K562 (cell line): Measurements from ENCODE around the gene GAS2L1. TPM values are rescaled to one million over a fixed set of nuclear protein-coding genes. Genes with fewer than 3 reads are reported as not detected.

Experiments used
- ESRRB ChIP-seq: fragments of 250-450 bp; sonication (Bioruptor Pico); IDR thresholded peaks from 2 replicates; pipeline ENCODE4 v1.5.0; 2020; ENCODE audit warnings: mild to moderate bottlenecking, moderate library complexity, borderline replicate concordance
- HEY1 ChIP-seq: fragments of 250-450 bp; sonication (Bioruptor Pico); IDR thresholded peaks from 2 replicates; pipeline ENCODE4 v1.5.0; 2020; ENCODE audit warnings: mild to moderate bottlenecking, moderate library complexity, borderline replicate concordance
- MAFF ChIP-seq: IDR thresholded peaks from 2 replicates; pipeline ENCODE4 v1.6.1; 2012; ENCODE audit warnings: low read length, improper control_type of control experiment
- ZC3H11A ChIP-seq: IDR thresholded peaks from 2 replicates; pipeline ENCODE4 v1.6.1; 2012; ENCODE audit warnings: low read depth, low read length, improper control_type of control experiment
- ZNF274 ChIP-seq: IDR thresholded peaks from 2 replicates; pipeline ENCODE4 v1.6.1; 2011; ENCODE audit warnings: low read depth, mild to moderate bottlenecking, low read length, moderate library complexity, borderline replicate concordance
- ZNF408 ChIP-seq: fragments of 250-450 bp; sonication (Bioruptor Pico); IDR thresholded peaks from 2 replicates; pipeline ENCODE4 v1.4.0; 2020; ENCODE audit warnings: low read depth, mild to moderate bottlenecking, moderate library complexity
- polyA plus RNA-seq, 8 experiments: library from polyadenylated mRNA; depleted of rRNA in 4 of 8; stranded (reverse) in 5 of 8; unstranded in 3 of 8; fragments of >200 nt; fragmentation: Nextera tagmentation in 2 of 8; fragmentation: Illumina TruSeq in 1 of 8; extraction: Ambion mirVana in 2 of 8; extraction: Trizol in 1 of 8; gene quantifications; 2 replicates each; pipeline versions ENCODE4 v1.2.1 to v1.2.3, GENCODE V29; 2011 to 2014; ENCODE audit warnings: inconsistent platforms in 1 of 8, missing spikeins in 1 of 8
- total RNA-seq, 7 experiments: library from RNA; depleted of rRNA in 6 of 7; stranded (reverse); fragments of >200 nt in 6 of 7; fragmentation: Illumina TruSeq in 2 of 7; extraction: Trizol in 2 of 7; gene quantifications; 2 replicates each; pipeline versions ENCODE4 v1.2.1 to v1.2.3, GENCODE V29; 2011 to 2021; ENCODE audit warnings: low replicate concordance in 1 of 7
- TF ChIP-seq, protein P1 (sequence below): fragments of 450-650 bp; IDR thresholded peaks from 2 replicates; pipeline ENCODE4 v1.6.1; 2014; ENCODE audit warnings: low read depth, mild to moderate bottlenecking, moderate library complexity, borderline replicate concordance
- TF ChIP-seq, protein P2 (sequence below): fragments of 250-450 bp; sonication (Bioruptor Pico); IDR thresholded peaks from 2 replicates; pipeline ENCODE4 v1.9.0; 2021; ENCODE audit warnings: mild to moderate bottlenecking, inconsistent platforms

The GAS2L1 gene
- total and polyA plus RNA-seq, 9 of the 15 experiments (the other 6 are each of a cell fraction or from before 2014, with no cell fraction given): 0.56 to 19.7 (median 3.2) TPM

DNA sequence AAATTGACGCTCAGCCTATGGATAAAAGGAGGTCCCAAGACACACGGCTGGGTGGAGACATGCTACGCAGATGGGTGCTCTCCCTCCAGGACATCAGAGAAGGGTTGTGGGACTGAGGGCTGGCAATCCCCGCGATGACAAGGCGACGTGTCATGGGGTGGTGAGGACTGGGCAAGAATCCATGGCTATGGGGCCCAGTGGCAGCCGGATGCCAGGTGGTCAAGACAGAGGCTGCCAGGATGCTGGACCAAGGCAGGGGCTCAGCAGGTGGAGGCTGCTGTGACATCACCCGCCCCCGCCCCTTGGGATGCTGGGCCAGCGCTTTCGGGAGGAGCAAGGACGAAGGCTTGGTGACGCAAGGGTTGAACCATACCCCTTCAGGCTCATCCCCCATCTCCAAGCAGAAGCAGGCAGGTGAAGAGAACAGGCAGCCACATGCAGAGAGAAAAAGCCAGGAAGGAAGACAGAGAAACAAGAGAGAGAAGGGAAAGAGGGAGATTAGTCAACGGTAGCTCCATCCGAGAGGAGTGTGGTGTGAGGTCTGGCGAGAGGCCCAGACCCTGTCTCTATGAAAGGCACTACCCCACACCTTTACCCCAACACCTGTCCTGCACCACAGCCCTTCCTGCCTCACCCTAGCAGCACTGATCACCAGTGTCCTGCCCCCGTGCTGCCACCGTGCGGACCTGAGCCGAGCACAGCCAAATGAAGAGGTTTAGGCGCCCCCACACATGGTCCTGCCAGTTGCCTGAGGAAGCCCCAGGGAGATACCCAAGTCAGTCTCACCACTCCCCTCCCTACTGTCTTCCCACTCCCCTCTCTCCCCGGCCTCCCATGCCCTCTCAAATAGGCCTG lies 33.2 kb downstream of the GAS2L1 start (continued):
- TF ChIP-seq, protein P1, sequence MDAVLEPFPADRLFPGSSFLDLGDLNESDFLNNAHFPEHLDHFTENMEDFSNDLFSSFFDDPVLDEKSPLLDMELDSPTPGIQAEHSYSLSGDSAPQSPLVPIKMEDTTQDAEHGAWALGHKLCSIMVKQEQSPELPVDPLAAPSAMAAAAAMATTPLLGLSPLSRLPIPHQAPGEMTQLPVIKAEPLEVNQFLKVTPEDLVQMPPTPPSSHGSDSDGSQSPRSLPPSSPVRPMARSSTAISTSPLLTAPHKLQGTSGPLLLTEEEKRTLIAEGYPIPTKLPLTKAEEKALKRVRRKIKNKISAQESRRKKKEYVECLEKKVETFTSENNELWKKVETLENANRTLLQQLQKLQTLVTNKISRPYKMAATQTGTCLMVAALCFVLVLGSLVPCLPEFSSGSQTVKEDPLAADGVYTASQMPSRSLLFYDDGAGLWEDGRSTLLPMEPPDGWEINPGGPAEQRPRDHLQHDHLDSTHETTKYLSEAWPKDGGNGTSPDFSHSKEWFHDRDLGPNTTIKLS: no peak
- TF ChIP-seq ZNF274 (no peak), MAFF (no peak), ESRRB (CRISPR knock-in tag) (no peak), ZC3H11A (no peak), HEY1 (CRISPR knock-in tag) (no peak), ZNF408 (CRISPR knock-in tag) (no peak)
- TF ChIP-seq, protein P2, sequence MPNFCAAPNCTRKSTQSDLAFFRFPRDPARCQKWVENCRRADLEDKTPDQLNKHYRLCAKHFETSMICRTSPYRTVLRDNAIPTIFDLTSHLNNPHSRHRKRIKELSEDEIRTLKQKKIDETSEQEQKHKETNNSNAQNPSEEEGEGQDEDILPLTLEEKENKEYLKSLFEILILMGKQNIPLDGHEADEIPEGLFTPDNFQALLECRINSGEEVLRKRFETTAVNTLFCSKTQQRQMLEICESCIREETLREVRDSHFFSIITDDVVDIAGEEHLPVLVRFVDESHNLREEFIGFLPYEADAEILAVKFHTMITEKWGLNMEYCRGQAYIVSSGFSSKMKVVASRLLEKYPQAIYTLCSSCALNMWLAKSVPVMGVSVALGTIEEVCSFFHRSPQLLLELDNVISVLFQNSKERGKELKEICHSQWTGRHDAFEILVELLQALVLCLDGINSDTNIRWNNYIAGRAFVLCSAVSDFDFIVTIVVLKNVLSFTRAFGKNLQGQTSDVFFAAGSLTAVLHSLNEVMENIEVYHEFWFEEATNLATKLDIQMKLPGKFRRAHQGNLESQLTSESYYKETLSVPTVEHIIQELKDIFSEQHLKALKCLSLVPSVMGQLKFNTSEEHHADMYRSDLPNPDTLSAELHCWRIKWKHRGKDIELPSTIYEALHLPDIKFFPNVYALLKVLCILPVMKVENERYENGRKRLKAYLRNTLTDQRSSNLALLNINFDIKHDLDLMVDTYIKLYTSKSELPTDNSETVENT (CRISPR knock-in tag): no peak
